Astrocyte of the cerebellum (primary cell): ENCODE results near the gene NTHL1.
"Not testable (repeated sequence)": the region's sequence is repeated elsewhere in the genome, so short reads cannot be mapped to it uniquely, and the experiment has no call there.

Experiments used
- DNase-seq: peaks from one replicate; pipeline ENCODE4 v3.0.0-alpha.2; 2011; ENCODE audit warnings: low read depth
- H3K4me3 ChIP-seq: 2 replicates; pipeline ENCODE4 v1.5.1; 2011; ENCODE audit warnings: mild to moderate bottlenecking, low read depth, low read length, moderate library complexity
- CTCF ChIP-seq: IDR thresholded peaks from 2 replicates; pipeline ENCODE4 v1.5.1; 2012; ENCODE audit warnings: low read length, low read depth, moderate library complexity, mild to moderate bottlenecking; ENCODE audit errors: missing control alignments
- in situ Hi-C: cut with HindIII; loops from 2 replicates; pipeline ENCODE4 v1.10.0; 2017; ENCODE audit warnings: low sequenced_read_pairs

NTHL1 gene

GRCh38 chr16:2034696-2035430 lies 12.8 kb downstream of the NTHL1 start:
- in situ Hi-C loops = loop anchor here (5.0 to 10.0 kb wide), 3 partner anchors 42 to 130 kb away; partner anchors contain the start of genes GFER and NOXO1
- no peak overlapping the region for H3K4me3 ChIP-seq
- no peak for DNase-seq
- TF ChIP-seq CTCF = no peak

- H3K4me3 ChIP-seq = peak overlapping the region; percentile 15
Measured at GRCh38 chr16:2033909-2034695, 13.5 kb downstream of the NTHL1 start.

GRCh38 chr16:2033057-2033908 lies 14.4 kb downstream of the NTHL1 start:
- H3K4me3 ChIP-seq = peak overlapping the region; percentile 15
- no peak for DNase-seq
- in situ Hi-C loops = loop anchor here (10.0 kb wide), 1 partner anchor 132 kb away; no protein-coding TSS in a partner anchor
- no peak for TF ChIP-seq CTCF

More at GRCh38 chr16:2033909-2034695, 13.5 kb downstream of the NTHL1 start:
- in situ Hi-C loops = loop anchor here (10.0 kb wide), 1 partner anchor 131 kb away; no protein-coding TSS in a partner anchor
- DNase-seq = not testable (repeated sequence)

- TF ChIP-seq CTCF = no peak
- in situ Hi-C loops = loop anchor here (10.0 kb wide), 1 partner anchor 132 kb away; no protein-coding TSS in a partner anchor
- no peak overlapping the region for H3K4me3 ChIP-seq
- DNase-seq = no peak
Measured at GRCh38 chr16:2032285-2033056, 15.2 kb downstream of the NTHL1 start.

GRCh38 chr16:2031081-2031577 lies 16.5 kb downstream of the NTHL1 start:
- DNase-seq = no peak
- TF ChIP-seq CTCF = no peak
- in situ Hi-C loops = loop anchor here (10.0 kb wide), 1 partner anchor 134 kb away; no protein-coding TSS in a partner anchor
- H3K4me3 ChIP-seq = no peak overlapping the region

- no peak for TF ChIP-seq CTCF
- no peak overlapping the region for H3K4me3 ChIP-seq
- in situ Hi-C loops = loop anchor here (10.0 kb wide), 1 partner anchor 135 kb away; no protein-coding TSS in a partner anchor
- DNase-seq = no peak
Measured at GRCh38 chr16:2030036-2030435, 17.6 kb downstream of the NTHL1 start.
